ENCODE measurements around the gene PRR20G. TPM values are rescaled to one million over a fixed set of nuclear protein-coding genes. Genes with fewer than 3 reads are reported as not detected.

Gene PRR20G
- total RNA-seq, 1 donor from 2014 or later: not detected

DNA sequence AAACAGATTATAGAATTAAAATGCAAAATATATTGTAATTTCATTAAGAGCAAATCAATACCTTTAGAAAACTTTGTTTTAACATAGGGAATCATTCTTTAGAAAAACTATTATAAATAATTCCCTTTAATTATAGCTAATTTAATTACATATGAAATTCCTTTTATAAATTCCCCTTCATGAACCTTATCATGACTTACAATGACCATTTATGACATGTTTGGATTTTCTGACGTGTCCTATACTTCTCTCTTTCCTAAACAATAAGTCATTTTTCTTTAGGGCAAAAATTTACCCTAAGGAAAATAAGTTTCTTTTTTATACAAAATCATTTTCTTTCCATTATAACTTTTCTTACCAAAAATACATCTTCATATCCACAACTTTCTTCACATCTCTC, 37.8 kb downstream of the PRR20G start:
- Histone ChIP-seq H3K4me3 (no peak overlapping the region), H3K4me2 (no peak overlapping the region), H2AFZ (replicated peaks) (no peak overlapping the region), H3K36me3 (no peaks in the 10 kb centered on the region), H3K4me1 (no peaks in the 10 kb centered on the region), H3K27ac (no peak overlapping the region), H3K9me3 (ENCODE audit: low read depth) (peaks cover 21% of the 10 kb centered on the region), H4K20me1 (ENCODE audit: low read depth) (no peaks in the 10 kb centered on the region), H3K79me2 (ENCODE audit: low read depth) (no peaks in the 10 kb centered on the region), H3K27me3 (no peaks in the 10 kb centered on the region), H3K9ac (no peak overlapping the region), H3F3A (ENCODE audit: low read depth) (no peaks in the 10 kb centered on the region)
- no peaks in the 10 kb centered on the region for H3K36me3 Mint-ChIP-seq
- peaks cover 29% of the 10 kb centered on the region for H3K9me3 Mint-ChIP-seq
- H3K27ac Mint-ChIP-seq: no peak overlapping the region
- no peak for DNase-seq (ENCODE audit: low spot score)
- no peak for TF ChIP-seq EZH2 (IDR thresholded peaks at IDR 0.05)
- TF ChIP-seq, protein P1, sequence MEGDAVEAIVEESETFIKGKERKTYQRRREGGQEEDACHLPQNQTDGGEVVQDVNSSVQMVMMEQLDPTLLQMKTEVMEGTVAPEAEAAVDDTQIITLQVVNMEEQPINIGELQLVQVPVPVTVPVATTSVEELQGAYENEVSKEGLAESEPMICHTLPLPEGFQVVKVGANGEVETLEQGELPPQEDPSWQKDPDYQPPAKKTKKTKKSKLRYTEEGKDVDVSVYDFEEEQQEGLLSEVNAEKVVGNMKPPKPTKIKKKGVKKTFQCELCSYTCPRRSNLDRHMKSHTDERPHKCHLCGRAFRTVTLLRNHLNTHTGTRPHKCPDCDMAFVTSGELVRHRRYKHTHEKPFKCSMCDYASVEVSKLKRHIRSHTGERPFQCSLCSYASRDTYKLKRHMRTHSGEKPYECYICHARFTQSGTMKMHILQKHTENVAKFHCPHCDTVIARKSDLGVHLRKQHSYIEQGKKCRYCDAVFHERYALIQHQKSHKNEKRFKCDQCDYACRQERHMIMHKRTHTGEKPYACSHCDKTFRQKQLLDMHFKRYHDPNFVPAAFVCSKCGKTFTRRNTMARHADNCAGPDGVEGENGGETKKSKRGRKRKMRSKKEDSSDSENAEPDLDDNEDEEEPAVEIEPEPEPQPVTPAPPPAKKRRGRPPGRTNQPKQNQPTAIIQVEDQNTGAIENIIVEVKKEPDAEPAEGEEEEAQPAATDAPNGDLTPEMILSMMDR (IDR thresholded peaks at IDR 0.05): no peak
- no peak for TF ChIP-seq EZH2phosphoT487 (IDR thresholded peaks at IDR 0.05)
- peaks cover 12% of the 10 kb centered on the region for H3K4me1 Mint-ChIP-seq
- H3K4me3 Mint-ChIP-seq: no peak overlapping the region
- H3K27me3 Mint-ChIP-seq (ENCODE audit: insufficient read depth, low read depth): peaks cover 6% of the 10 kb centered on the region

DNA sequence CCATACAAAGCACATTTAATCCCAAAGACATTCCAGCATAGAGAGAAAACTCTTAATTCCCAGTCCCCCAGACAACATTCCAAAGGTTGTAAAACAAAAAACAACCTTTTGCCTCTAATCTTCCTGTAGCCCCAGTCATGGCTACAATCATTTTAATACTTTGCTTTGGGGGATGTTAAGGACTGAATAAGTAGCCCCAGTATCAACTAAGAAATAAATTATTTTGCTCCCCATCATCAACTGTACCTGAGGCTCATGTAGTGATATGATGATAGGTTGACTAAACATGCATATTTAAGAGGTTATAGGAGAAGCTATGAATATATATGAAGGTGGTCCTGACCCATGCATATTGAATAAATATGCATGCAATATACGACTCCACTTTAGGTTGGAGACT, 40.6 kb downstream of the PRR20G start:
- H3K9me3 ChIP-seq (ENCODE audit: low read depth): peaks cover 21% of the 10 kb centered on the region
- H3K4me1 ChIP-seq: no peaks in the 10 kb centered on the region
- H3K4me3 ChIP-seq: no peak overlapping the region
- peaks cover 37% of the 10 kb centered on the region for H3K9me3 Mint-ChIP-seq
- H2AFZ ChIP-seq (replicated peaks): no peak overlapping the region
- no peak overlapping the region for H3K4me2 ChIP-seq
- H3K4me1 Mint-ChIP-seq: no peaks in the 10 kb centered on the region
- no peaks in the 10 kb centered on the region for H3K27me3 ChIP-seq
- H3K4me3 Mint-ChIP-seq: no peak overlapping the region
- no peaks in the 10 kb centered on the region for H3K36me3 ChIP-seq
- TF ChIP-seq EZH2phosphoT487 (IDR thresholded peaks at IDR 0.05) (no peak), EZH2 (IDR thresholded peaks at IDR 0.05) (no peak)
- TF ChIP-seq, protein P1 (IDR thresholded peaks at IDR 0.05): no peak
- H3K27ac ChIP-seq: no peak overlapping the region
- peaks cover 4% of the 10 kb centered on the region for H3K27me3 Mint-ChIP-seq (ENCODE audit: insufficient read depth, low read depth)
- no peaks in the 10 kb centered on the region for H3K79me2 ChIP-seq (ENCODE audit: low read depth)
- DNase-seq (ENCODE audit: low spot score): no peak
- no peak overlapping the region for H3K9ac ChIP-seq
- H3K27ac Mint-ChIP-seq: no peak overlapping the region
- H4K20me1 ChIP-seq (ENCODE audit: low read depth): no peaks in the 10 kb centered on the region
- H3K36me3 Mint-ChIP-seq: no peaks in the 10 kb centered on the region
- H3F3A ChIP-seq (ENCODE audit: low read depth): no peaks in the 10 kb centered on the region

DNA sequence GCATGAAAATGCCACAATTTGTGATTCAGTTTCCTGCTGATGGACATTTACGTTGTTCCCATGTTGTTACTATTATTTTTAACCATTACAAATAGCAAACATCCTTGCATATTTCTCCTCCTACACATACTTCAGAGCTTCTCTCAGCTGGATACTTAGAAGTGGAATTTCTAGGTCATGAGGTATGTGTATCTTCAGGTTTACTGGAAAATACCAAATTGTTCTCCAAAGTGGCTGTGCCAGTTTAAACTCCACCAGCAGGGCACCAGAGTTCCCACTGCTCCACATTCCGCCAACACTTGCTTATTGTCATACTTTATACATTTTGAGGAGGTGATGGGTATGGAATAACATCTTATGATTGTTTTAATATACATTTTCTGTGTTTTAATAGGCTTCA, 49.2 kb downstream of the PRR20G start:
- Histone ChIP-seq H3F3A (ENCODE audit: low read depth) (no peaks in the 10 kb centered on the region), H3K4me1 (no peaks in the 10 kb centered on the region), H3K4me2 (no peak overlapping the region), H3K27ac (no peak overlapping the region), H4K20me1 (ENCODE audit: low read depth) (no peaks in the 10 kb centered on the region), H3K9me3 (ENCODE audit: low read depth) (no peaks in the 10 kb centered on the region), H3K36me3 (no peaks in the 10 kb centered on the region), H2AFZ (replicated peaks) (no peak overlapping the region), H3K27me3 (no peaks in the 10 kb centered on the region), H3K9ac (no peak overlapping the region), H3K79me2 (ENCODE audit: low read depth) (no peaks in the 10 kb centered on the region), H3K4me3 (no peak overlapping the region)
- peaks cover 12% of the 10 kb centered on the region for H3K27me3 Mint-ChIP-seq (ENCODE audit: insufficient read depth, low read depth)
- no peaks in the 10 kb centered on the region for H3K36me3 Mint-ChIP-seq
- H3K27ac Mint-ChIP-seq: no peak overlapping the region
- H3K4me3 Mint-ChIP-seq: no peak overlapping the region
- H3K4me1 Mint-ChIP-seq: no peaks in the 10 kb centered on the region
- TF ChIP-seq, protein P1 (IDR thresholded peaks at IDR 0.05): no peak
- TF ChIP-seq EZH2phosphoT487 (IDR thresholded peaks at IDR 0.05) (no peak), EZH2 (IDR thresholded peaks at IDR 0.05) (no peak)
- H3K9me3 Mint-ChIP-seq: peaks cover 5% of the 10 kb centered on the region
- DNase-seq (ENCODE audit: low spot score): no peak
